ENCODE results near the gene NDUFA11. TPM values are rescaled to one million over a fixed set of nuclear protein-coding genes. Genes with fewer than 3 reads are reported as not detected.
A peak's percentile ranks its signal among the peaks of the same experiment; 100 is the strongest.

NDUFA11 gene
- total and polyA plus RNA-seq, 11 donors: 388 to 945 (median 491) TPM

- Histone ChIP-seq H3K27me3 (no peaks in the 10 kb centered on the region), H3K9me3 (no peaks in the 10 kb centered on the region), H3K4me1 (peaks cover 2 to 42% (median 20%) of the 10 kb centered on the region in 12 donors), H3K36me3 (peaks cover 0 to 84% (median 62%) of the 10 kb centered on the region in 9 donors), H3K27ac (peak overlapping the region in 4 of 12 donors; percentile 1 to 69 (median 38)), H3K4me3 (no peak overlapping the region)
- no peak for TF ChIP-seq POLR2A (IDR thresholded peaks at IDR 0.05)
- DNase-seq (no peak), ATAC-seq (no peak)
- intact Hi-C loops (cut with DNase I): no loop called here
- WGBS, 4 donors: 70 to 79% (median 73%) methylated on average over 19 to 20 of the region's 20 CpGs
These were observed 29.9 kb upstream of the NDUFA11 start for GRCh38 chr19:5933391-5934068.

- intact Hi-C loops (cut with DNase I): no loop called here
- H3K27me3 ChIP-seq: no peaks in the 10 kb centered on the region
- ATAC-seq (no peak), DNase-seq (no peak)
- 93 to 96% (median 95%) methylated on average over 18 to 21 of the region's 21 CpGs for WGBS, 4 donors
- peak overlapping the region in 1 of 12 donors; percentile 61 for H3K27ac ChIP-seq
- peaks cover 0 to 88% (median 67%) of the 10 kb centered on the region in 9 donors for H3K36me3 ChIP-seq
- TF ChIP-seq CTCF (IDR thresholded peaks at IDR 0.05) (no peak), POLR2A (IDR thresholded peaks at IDR 0.05) (no peak)
- peaks cover 2 to 47% (median 22%) of the 10 kb centered on the region in 12 donors for H3K4me1 ChIP-seq
- no peak overlapping the region for H3K4me3 ChIP-seq
- no peaks in the 10 kb centered on the region for H3K9me3 ChIP-seq
These were observed 29.1 kb upstream of the NDUFA11 start for GRCh38 chr19:5932609-5933262.

- Histone ChIP-seq H3K27me3 (no peaks in the 10 kb centered on the region), H3K4me3 (no peak overlapping the region), H3K27ac (peak overlapping the region in 1 of 12 donors; percentile 61), H3K9me3 (no peaks in the 10 kb centered on the region), H3K36me3 (peaks cover 0 to 90% (median 70%) of the 10 kb centered on the region in 9 donors), H3K4me1 (peaks cover 5 to 52% (median 27%) of the 10 kb centered on the region in 12 donors)
- TF ChIP-seq CTCF (IDR thresholded peaks at IDR 0.05) (no peak), POLR2A (IDR thresholded peaks at IDR 0.05) (no peak)
- intact Hi-C loops (cut with DNase I): no loop called here
- WGBS, 4 donors: 97 to 98% (median 98%) methylated on average over 15 to 18 of the region's 18 CpGs
- DNase-seq: no peak
- no peak for ATAC-seq
These were observed 28.6 kb upstream of the NDUFA11 start for GRCh38 chr19:5932146-5932545.

- Histone ChIP-seq H3K36me3 (peaks cover 0 to 94% (median 72%) of the 10 kb centered on the region in 9 donors), H3K27me3 (no peaks in the 10 kb centered on the region), H3K27ac (peak overlapping the region in 1 of 12 donors; percentile 20), H3K4me3 (no peak overlapping the region), H3K4me1 (peaks cover 5 to 52% (median 36%) of the 10 kb centered on the region in 12 donors), H3K9me3 (no peaks in the 10 kb centered on the region)
- 89 to 94% (median 90%) methylated on average over 11 of the region's 11 CpGs for WGBS, 4 donors
- ATAC-seq (no peak), DNase-seq (no peak)
- intact Hi-C loops (cut with DNase I): no loop called here
- TF ChIP-seq CTCF (IDR thresholded peaks at IDR 0.05): no peak
- no peak for TF ChIP-seq POLR2A (IDR thresholded peaks at IDR 0.05)
These were observed 27.7 kb upstream of the NDUFA11 start for GRCh38 chr19:5931251-5931650.

All from heart left ventricle (tissue), 16 donors.